Measurements from ENCODE around the gene FAM9A.
"Not testable (repeated sequence)": the region's sequence is repeated elsewhere in the genome, so short reads cannot be mapped to it uniquely, and the experiment has no call there.

Gene FAM9A

GRCh38 chrX:8800351-8800750 lies 832 bp downstream of the FAM9A start:
- DNase-seq, result not testable (repeated sequence)

DNA sequence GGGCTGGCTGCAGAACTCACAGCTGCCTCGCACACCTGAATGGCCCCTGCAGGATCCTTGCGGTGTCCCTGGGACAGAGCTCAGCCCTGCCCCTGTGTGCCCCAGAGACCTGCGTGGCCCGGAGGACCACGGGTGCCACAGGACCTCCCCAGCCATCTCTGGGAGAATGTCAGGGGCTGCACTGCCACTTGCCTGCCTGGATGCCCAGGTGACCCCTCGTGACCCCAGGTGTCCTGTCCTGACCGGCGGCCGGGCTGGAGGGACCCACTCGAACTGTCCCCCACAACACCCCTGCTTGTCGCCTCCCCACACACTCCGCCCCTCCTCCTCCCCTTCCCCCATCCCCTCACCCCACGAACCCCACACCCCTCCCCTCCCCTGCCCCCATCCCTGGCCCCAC lies 1.9 kb downstream of the FAM9A start:
- not testable (repeated sequence) for DNase-seq

DNA sequence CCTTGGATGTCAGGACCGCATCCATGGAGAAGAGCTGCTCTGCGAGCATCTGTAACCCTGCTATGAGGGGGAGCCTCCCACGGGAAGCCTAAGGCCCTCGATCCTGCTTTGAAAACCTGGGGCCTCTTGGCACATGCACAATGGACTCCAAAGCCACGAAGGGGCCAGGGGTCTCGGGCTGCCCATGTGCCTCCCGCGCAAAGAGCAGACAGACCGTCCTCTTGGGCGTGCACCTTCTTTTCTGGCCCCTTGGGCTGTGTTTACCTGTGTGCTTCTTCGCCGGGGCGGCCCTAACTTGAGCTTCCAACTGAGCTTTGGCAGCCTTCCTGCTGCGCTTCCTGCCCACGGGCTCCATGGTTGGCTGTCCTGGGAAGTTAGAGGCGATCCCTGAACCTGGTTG lies 2.5 kb downstream of the FAM9A start:
- not testable (repeated sequence) for DNase-seq

GRCh38 chrX:8787119-8787518 lies 14.1 kb downstream of the FAM9A start:
- not testable (repeated sequence) for DNase-seq

DNA sequence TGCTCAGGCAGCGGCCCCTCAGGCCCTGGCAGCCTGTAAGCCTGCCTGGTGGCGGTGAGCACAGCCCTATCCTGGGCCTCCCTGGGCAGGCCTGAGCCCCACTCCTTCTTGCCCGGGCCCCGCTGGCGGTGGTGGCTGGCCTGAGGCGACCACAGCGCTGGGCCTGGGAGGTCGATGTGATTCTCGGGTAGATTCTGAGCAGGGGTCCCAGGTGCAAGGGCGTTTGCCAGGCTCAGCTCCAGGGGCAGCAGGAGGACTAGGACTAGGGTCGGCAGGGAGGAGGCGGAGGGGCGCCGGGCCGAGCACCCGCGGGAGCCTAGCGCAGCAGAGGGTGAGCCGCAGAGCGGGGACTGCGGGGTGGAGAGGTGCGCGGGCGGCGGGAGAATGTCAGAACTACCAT lies 17.0 kb downstream of the FAM9A start:
- no peak for DNase-seq

DNA sequence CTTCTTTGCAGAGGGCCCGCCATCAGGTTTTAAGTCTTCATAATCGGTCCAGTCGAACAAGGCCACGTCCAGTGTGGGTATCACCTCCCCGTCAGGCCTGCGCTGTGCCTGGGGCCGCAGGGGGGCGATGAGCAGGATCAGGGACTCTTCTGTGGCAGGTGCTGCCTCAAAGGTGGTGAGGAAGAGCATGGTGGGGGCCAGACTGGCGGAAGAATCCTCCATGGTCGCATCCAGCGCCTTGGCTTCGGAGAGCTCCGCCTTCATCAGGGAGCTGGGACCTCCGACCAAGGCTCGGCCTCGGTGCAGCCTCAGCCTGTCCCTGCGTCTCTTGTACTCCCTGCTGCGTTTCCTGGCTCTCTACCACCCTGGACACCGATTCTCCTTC lies 17.5 kb downstream of the FAM9A start:
- no peak for DNase-seq

DNA sequence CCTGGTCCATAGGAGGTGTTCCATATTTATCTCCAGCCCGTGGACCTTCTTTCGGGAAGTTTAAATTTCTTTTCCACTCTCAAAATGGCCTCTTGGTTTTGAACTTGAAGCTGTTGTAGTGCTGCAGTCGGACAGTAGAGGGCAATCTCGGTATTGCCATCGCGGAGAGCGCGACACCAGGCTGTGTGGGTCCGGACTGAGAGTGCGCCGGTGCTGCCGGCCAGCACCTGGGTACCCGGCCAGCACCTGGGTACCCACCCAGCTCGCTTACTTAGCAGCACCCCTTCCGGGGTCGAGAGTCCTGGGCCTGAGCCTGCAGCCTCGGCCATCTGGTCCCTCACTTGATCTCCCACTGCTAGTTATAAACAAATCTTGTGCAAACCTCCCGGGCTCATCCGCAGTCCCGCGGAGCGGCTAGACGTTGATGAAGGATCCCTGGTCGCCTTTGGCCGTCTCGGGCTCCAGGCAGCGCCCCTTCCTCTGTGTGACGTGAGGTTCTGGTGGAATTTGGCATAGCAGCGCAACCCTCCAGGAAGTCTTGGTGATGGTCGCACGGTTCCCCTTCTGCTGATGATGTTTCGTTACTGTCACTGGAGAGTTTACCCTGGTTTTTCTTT lies 18.0 kb downstream of the FAM9A start:
- no peak for DNase-seq

- DNase-seq, result no peak
These were observed 18.6 kb downstream of the FAM9A start for GRCh38 chrX:8782595-8782994.

DNA sequence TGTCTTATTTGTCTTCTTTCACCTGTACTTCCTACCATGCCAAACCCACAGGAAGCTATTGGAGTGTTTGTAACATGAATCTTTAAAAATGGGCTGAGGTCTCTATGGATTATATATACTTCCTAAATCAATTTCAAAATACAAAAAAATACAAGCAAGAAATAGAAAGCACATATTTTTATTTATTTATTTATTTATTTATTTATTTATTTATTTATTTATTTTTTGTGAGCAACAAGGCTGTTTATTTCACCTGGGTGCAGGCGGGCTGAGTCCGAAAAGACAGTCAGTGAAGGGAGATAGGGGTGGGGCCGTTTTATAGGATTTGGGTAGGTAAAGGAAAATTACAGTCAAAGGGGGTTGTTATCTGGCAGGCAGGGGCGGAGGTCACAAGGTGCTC lies 19.3 kb downstream of the FAM9A start:
- not testable (repeated sequence) for DNase-seq

DNA sequence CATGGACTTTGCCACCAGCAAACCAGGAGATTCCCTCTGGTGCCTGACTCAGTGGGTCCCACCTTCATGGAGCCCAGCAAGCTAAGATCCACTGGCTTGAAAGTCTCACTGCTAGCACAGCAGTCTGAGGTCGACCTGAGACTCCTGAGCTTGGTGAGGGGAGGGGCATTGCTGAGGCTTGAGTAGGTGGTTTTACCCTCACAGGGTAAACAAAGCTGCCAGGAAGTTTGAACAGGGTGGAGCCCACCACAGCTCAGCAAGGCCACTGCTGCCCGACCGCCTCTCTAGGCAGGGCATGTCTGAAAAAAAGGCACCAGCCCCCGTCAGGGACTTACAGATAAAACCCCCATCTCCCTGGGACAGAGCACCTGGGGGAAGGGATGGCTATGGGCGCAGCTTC lies 28.1 kb downstream of the FAM9A start:
- no peak for DNase-seq

- DNase-seq, result no peak
These were observed 41.2 kb downstream of the FAM9A start for GRCh38 chrX:8760021-8760420.

- DNase-seq, result not testable (repeated sequence)
These were observed 42.5 kb downstream of the FAM9A start for GRCh38 chrX:8758706-8759105.

GRCh38 chrX:8757609-8758389 lies 43.4 kb downstream of the FAM9A start:
- DNase-seq, result not testable (repeated sequence)

DNA sequence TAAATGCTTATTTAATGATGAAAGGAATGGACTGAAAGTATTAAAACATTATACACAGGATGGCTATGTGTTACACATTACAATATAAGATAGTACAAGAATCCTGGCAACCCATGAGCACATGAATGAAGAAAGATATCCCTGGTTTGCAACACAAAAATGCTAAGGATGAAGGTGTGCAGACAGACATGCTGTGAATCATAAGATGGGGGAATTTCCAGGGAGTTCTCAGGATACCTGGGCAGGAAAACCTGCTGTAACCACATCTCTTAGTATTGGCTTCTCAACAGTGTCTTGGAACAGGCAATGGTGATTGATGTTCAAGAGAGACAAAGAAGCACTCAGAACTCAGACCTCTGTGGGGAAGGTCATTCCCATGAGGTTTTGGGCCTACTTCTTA lies 45.4 kb downstream of the FAM9A start:
- no peak for DNase-seq

DNA sequence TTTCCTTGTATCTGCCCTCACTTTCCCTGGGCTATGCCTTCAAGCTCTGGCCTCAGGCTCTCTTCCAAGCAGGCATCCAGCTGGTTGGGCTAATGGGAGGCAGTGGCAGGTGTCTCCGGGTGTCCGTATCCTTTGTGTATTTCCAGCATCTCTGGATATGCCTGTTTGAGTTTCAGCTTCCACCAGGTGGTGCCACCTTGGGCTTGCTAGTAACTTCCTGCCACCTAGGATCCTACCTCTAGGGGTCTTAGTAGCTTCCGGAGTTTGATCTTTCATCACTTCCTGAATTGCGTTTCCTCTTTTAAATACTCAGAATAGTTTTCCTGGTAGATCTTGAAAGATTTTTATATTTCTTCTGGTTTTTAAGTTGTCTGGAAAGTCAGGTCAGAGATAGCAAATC lies 46.1 kb downstream of the FAM9A start:
- DNase-seq, result no peak

GRCh38 chrX:8749697-8750096 lies 51.5 kb downstream of the FAM9A start:
- DNase-seq, result no peak

- DNase-seq, result no peak
These were observed 52.3 kb downstream of the FAM9A start for GRCh38 chrX:8748855-8749254.

GRCh38 chrX:8743126-8743732 lies 58.0 kb downstream of the FAM9A start:
- no peak for DNase-seq

GRCh38 chrX:8741981-8742380 lies 59.2 kb downstream of the FAM9A start:
- DNase-seq, result no peak

Data from NCI-H1105 (cell line).